Peyer's patch (tissue), 4 donors: ENCODE data around the gene KCTD1.

Source experiments
- CTCF ChIP-seq, 6 experiments: fragments of 450-650 bp in 4 of 6; fragments of 200-600 bp in 2 of 6; sonication (generic) in 1 of 6; IDR thresholded peaks; one replicate each; pipeline ENCODE4 v1.5.1; 2017 to 2019; ENCODE audit warnings: antibody characterized with exemption in 6 of 6, mild to moderate bottlenecking in 3 of 6, moderate library complexity in 1 of 6
- POLR2A ChIP-seq, 2 donors: fragments of 450-650 bp; IDR thresholded peaks; one replicate each; pipeline ENCODE4 v1.5.1; 2017; ENCODE audit warnings: antibody characterized with exemption in 2 of 2, mild to moderate bottlenecking in 2 of 2, moderate library complexity in 2 of 2

GRCh38 chr18:26566874-26567555 lies 18.7 kb upstream of the KCTD1 start:
- TF ChIP-seq POLR2A (IDR thresholded peaks at IDR 0.05) (no peak), CTCF (IDR thresholded peaks at IDR 0.05) (no peak)
